Measurements from ENCODE around the gene FGF19. TPM values are rescaled to one million over a fixed set of nuclear protein-coding genes. Genes with fewer than 3 reads are reported as not detected.
A peak's percentile ranks its signal among the peaks of the same experiment; 100 is the strongest.
"Not testable (repeated sequence)": the region's sequence is repeated elsewhere in the genome, so short reads cannot be mapped to it uniquely, and the experiment has no call there.

Gene FGF19
- total RNA-seq, 2 experiments from 2014 or later, result 0.09 TPM; not detected in 1

- ChIA-PET CTCF (no interaction called here), POLR2A (no interaction called here)
- Mint-ChIP-seq H3K4me3 (no peak overlapping the region), H3K27me3 (peaks cover 44% of the 10 kb centered on the region), H3K27ac (peak overlapping the region; percentile 65), H3K36me3 (ENCODE audit: low read depth) (no peaks in the 10 kb centered on the region), H3K9me3 (ENCODE audit: low read depth) (peaks cover 5% of the 10 kb centered on the region), H3K4me1 (peaks cover 19% of the 10 kb centered on the region)
- DNase-seq, result peak; percentile 64
- peak; percentile 37 for ATAC-seq
- intact Hi-C loops (cut with DNase I, micrococcal nuclease), result no loop called here
These were observed 12.4 kb downstream of the FGF19 start for GRCh38 chr11:69691463-69691862.

- ChIA-PET CTCF (no interaction called here), POLR2A (no interaction called here)
- peaks cover 44% of the 10 kb centered on the region for H3K27me3 Mint-ChIP-seq
- intact Hi-C loops (cut with DNase I, micrococcal nuclease), result loop anchor here in 1 of 2 experiments (5.0 to 10.0 kb wide), 2 partner anchors 153 to 505 kb away; no protein-coding TSS in a partner anchor
- ATAC-seq, result peak; percentile 33
- H3K27ac Mint-ChIP-seq, result peak overlapping the region; percentile 35
- peaks cover 5% of the 10 kb centered on the region for H3K9me3 Mint-ChIP-seq (ENCODE audit: low read depth)
- peaks cover 22% of the 10 kb centered on the region for H3K4me1 Mint-ChIP-seq
- no peak overlapping the region for H3K4me3 Mint-ChIP-seq
- no peak for DNase-seq
- H3K36me3 Mint-ChIP-seq (ENCODE audit: low read depth), result no peaks in the 10 kb centered on the region
These were observed 14.1 kb downstream of the FGF19 start for GRCh38 chr11:69689484-69690319.

- Mint-ChIP-seq H3K27me3 (peaks cover 35% of the 10 kb centered on the region), H3K4me1 (peaks cover 22% of the 10 kb centered on the region)
- POLR2A ChIA-PET; H3K36me3 Mint-ChIP-seq (ENCODE audit: low read depth); CTCF ChIA-PET; H3K9me3 Mint-ChIP-seq (ENCODE audit: low read depth); H3K4me3 Mint-ChIP-seq; H3K27ac Mint-ChIP-seq: not testable (repeated sequence)
- DNase-seq (peak; percentile 66), ATAC-seq (peak; percentile 31)
- intact Hi-C loops (cut with DNase I, micrococcal nuclease), result loop anchor here (2.0 to 10.0 kb wide), 3 partner anchors 154 to 509 kb away; no protein-coding TSS in a partner anchor
These were observed 15.7 kb downstream of the FGF19 start for GRCh38 chr11:69687969-69688771.

- ATAC-seq (no peak), DNase-seq (no peak)
- peaks cover 22% of the 10 kb centered on the region for H3K4me1 Mint-ChIP-seq
- no peaks in the 10 kb centered on the region for H3K36me3 Mint-ChIP-seq (ENCODE audit: low read depth)
- intact Hi-C loops (cut with DNase I, micrococcal nuclease), result loop anchor here (1.0 to 10.0 kb wide), 9 partner anchors 114 to 510 kb away; no protein-coding TSS in a partner anchor
- H3K27me3 Mint-ChIP-seq, result peaks cover 25% of the 10 kb centered on the region
- no peak overlapping the region for H3K27ac Mint-ChIP-seq
- POLR2A ChIA-PET, result no interaction called here
- CTCF ChIA-PET, result interaction anchor here (0.6 to 0.7 kb wide), 2 partner anchors 33 to 202 kb away, joined by 3 to 4 read pairs; no protein-coding TSS in a partner anchor
- H3K4me3 Mint-ChIP-seq, result no peak overlapping the region
- H3K9me3 Mint-ChIP-seq (ENCODE audit: low read depth), result peaks cover 2% of the 10 kb centered on the region
These were observed 17.0 kb downstream of the FGF19 start for GRCh38 chr11:69686856-69687255.

GRCh38 chr11:69686452-69686851 lies 17.4 kb downstream of the FGF19 start:
- CTCF ChIA-PET, result interaction anchor here (0.6 to 0.9 kb wide), 5 partner anchors 9 to 202 kb away, joined by 3 to 4 read pairs (median 3); partner anchors contain the start of gene LTO1
- H3K4me1 Mint-ChIP-seq, result peaks cover 22% of the 10 kb centered on the region
- no peaks in the 10 kb centered on the region for H3K9me3 Mint-ChIP-seq (ENCODE audit: low read depth)
- H3K27me3 Mint-ChIP-seq, result peaks cover 23% of the 10 kb centered on the region
- DNase-seq, result no peak
- intact Hi-C loops (cut with DNase I, micrococcal nuclease), result loop anchor here (1.0 to 10.0 kb wide), 9 partner anchors 115 to 510 kb away; no protein-coding TSS in a partner anchor
- POLR2A ChIA-PET, result no interaction called here
- ATAC-seq, result no peak
- H3K4me3 Mint-ChIP-seq, result no peak overlapping the region
- no peak overlapping the region for H3K27ac Mint-ChIP-seq
- no peaks in the 10 kb centered on the region for H3K36me3 Mint-ChIP-seq (ENCODE audit: low read depth)

- no peak overlapping the region for H3K27ac Mint-ChIP-seq
- intact Hi-C loops (cut with DNase I, micrococcal nuclease), result loop anchor here in 1 of 2 experiments (5.0 to 10.0 kb wide), 2 partner anchors 157 to 509 kb away; no protein-coding TSS in a partner anchor
- H3K4me3 Mint-ChIP-seq, result no peak overlapping the region
- H3K9me3 Mint-ChIP-seq (ENCODE audit: low read depth), result no peaks in the 10 kb centered on the region
- no peak for ATAC-seq
- H3K36me3 Mint-ChIP-seq (ENCODE audit: low read depth), result no peaks in the 10 kb centered on the region
- POLR2A ChIA-PET, result no interaction called here
- peaks cover 17% of the 10 kb centered on the region for H3K4me1 Mint-ChIP-seq
- DNase-seq, result no peak
- CTCF ChIA-PET, result interaction anchor here (0.5 to 0.9 kb wide), 3 partner anchors 10 to 137 kb away, joined by 3 read pairs; partner anchors contain the start of gene LTO1
- H3K27me3 Mint-ChIP-seq, result peaks cover 15% of the 10 kb centered on the region
These were observed 18.5 kb downstream of the FGF19 start for GRCh38 chr11:69685348-69685747.

GRCh38 chr11:69684651-69685050 lies 19.2 kb downstream of the FGF19 start:
- POLR2A ChIA-PET, result no interaction called here
- no peaks in the 10 kb centered on the region for H3K36me3 Mint-ChIP-seq (ENCODE audit: low read depth)
- CTCF ChIA-PET, result interaction anchor here (0.6 to 1.4 kb wide), 4 partner anchors 9 to 184 kb away, joined by 3 read pairs; partner anchors contain the start of gene LTO1
- intact Hi-C loops (cut with DNase I, micrococcal nuclease), result loop anchor here in 1 of 2 experiments (5.0 to 10.0 kb wide), 2 partner anchors 158 to 510 kb away; no protein-coding TSS in a partner anchor
- no peak for ATAC-seq
- no peaks in the 10 kb centered on the region for H3K9me3 Mint-ChIP-seq (ENCODE audit: low read depth)
- H3K27ac Mint-ChIP-seq, result no peak overlapping the region
- peaks cover 12% of the 10 kb centered on the region for H3K27me3 Mint-ChIP-seq
- H3K4me1 Mint-ChIP-seq, result peaks cover 12% of the 10 kb centered on the region
- H3K4me3 Mint-ChIP-seq, result no peak overlapping the region
- DNase-seq, result no peak

GRCh38 chr11:69683764-69684333 lies 20.0 kb downstream of the FGF19 start:
- Mint-ChIP-seq H3K27me3 (peaks cover 9% of the 10 kb centered on the region), H3K4me3 (no peak overlapping the region), H3K9me3 (ENCODE audit: low read depth) (no peaks in the 10 kb centered on the region), H3K4me1 (peaks cover 11% of the 10 kb centered on the region), H3K36me3 (ENCODE audit: low read depth) (no peaks in the 10 kb centered on the region), H3K27ac (no peak overlapping the region)
- ChIA-PET CTCF (interaction anchor here (0.6 to 1.4 kb wide), 3 partner anchors 8 to 24 kb away, joined by 3 read pairs; partner anchors contain the start of gene LTO1), POLR2A (no interaction called here)
- intact Hi-C loops (cut with DNase I, micrococcal nuclease), result loop anchor here in 1 of 2 experiments (10.0 kb wide), 1 partner anchor 511 kb away; no protein-coding TSS in a partner anchor
- DNase-seq (no peak), ATAC-seq (no peak)

- ATAC-seq (no peak), DNase-seq (no peak)
- H3K36me3 Mint-ChIP-seq (ENCODE audit: low read depth), result no peaks in the 10 kb centered on the region
- peaks cover 5% of the 10 kb centered on the region for H3K27me3 Mint-ChIP-seq
- H3K4me3 Mint-ChIP-seq, result no peak overlapping the region
- ChIA-PET POLR2A (no interaction called here), CTCF (interaction anchor here (0.6 kb wide), 1 partner anchor 334 kb away, joined by 4 read pairs; no protein-coding TSS in a partner anchor)
- H3K27ac Mint-ChIP-seq, result no peak overlapping the region
- intact Hi-C loops (cut with DNase I, micrococcal nuclease), result loop anchor here in 1 of 2 experiments (10.0 kb wide), 1 partner anchor 512 kb away; no protein-coding TSS in a partner anchor
- no peaks in the 10 kb centered on the region for H3K9me3 Mint-ChIP-seq (ENCODE audit: low read depth)
- H3K4me1 Mint-ChIP-seq, result peaks cover 3% of the 10 kb centered on the region
These were observed 21.0 kb downstream of the FGF19 start for GRCh38 chr11:69682681-69683326.

GRCh38 chr11:69682221-69682620 lies 21.6 kb downstream of the FGF19 start:
- no peak for ATAC-seq

More at GRCh38 chr11:69682221-69682620, 21.6 kb downstream of the FGF19 start:
- Mint-ChIP-seq H3K27me3 (peaks cover 5% of the 10 kb centered on the region), H3K36me3 (ENCODE audit: low read depth) (no peaks in the 10 kb centered on the region), H3K4me1 (peaks cover 3% of the 10 kb centered on the region), H3K9me3 (ENCODE audit: low read depth) (no peaks in the 10 kb centered on the region), H3K4me3 (no peak overlapping the region), H3K27ac (no peak overlapping the region)
- intact Hi-C loops (cut with DNase I, micrococcal nuclease), result loop anchor here in 1 of 2 experiments (10.0 kb wide), 1 partner anchor 513 kb away; no protein-coding TSS in a partner anchor
- ChIA-PET CTCF (no interaction called here), POLR2A (no interaction called here)
- no peak for DNase-seq

All from activated CD4-positive, alpha-beta T cell treated with anti-CD3 and anti-CD28 coated beads for 36 hours (primary cell).